HG03457 (cell line): Measurements from ENCODE around the gene GPR107.
A peak's percentile ranks its signal among the peaks of the same experiment; 100 is the strongest.
"Not testable (repeated sequence)": the region's sequence is repeated elsewhere in the genome, so short reads cannot be mapped to it uniquely, and the experiment has no call there.

Experiments
- ATAC-seq: cut with Tn5 transposase; IDR thresholded peaks from one replicate; pipeline ENCODE4 v1.9.1; 2021; ENCODE audit warnings: moderate number of reproducible peaks; ENCODE audit not compliant: unreplicated experiment

GPR107 gene

DNA sequence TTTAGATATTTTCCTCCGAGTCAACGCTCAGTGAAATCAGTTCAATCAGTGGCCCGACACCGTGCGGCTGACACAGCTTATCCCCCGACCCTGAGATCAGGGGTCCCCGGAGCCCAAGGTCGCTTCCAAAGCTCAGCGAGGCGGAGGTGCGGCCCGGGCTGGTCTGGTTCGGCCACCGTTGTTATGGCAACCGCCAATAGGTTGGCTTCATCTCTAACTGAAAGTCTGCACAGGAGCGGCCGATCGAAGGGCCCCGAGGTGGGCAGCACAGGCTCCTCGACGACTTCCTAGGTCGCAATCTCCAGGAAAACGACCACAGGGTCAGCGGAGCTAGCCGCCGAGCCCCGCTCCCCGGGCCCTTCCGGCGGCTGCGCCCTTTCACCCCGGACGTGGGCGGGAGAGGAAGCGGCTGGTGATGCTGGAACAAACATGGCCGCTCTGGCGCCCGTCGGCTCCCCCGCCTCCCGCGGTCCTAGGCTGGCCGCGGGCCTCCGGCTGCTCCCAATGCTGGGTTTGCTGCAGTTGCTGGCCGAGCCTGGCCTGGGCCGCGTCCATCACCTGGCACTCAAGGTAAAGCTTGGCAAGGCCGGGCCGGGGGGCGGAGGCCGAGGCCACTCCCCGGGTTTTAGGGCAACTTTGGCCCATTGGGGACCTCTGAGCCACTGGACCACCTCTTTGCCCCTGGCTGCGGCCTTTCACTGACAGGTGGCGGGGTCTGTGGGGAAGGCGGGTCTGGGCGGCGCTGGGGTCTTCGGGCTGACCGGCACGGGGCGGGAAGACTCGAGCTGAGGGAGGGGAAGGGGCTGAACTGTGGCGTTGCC lies at the start of gene GPR107:
Gene GPR107, plus strand, starts transcription at position 403 of the 821 bp plus-strand sequence. Its CDS starts 27 bp downstream, at position 430.
- ATAC-seq: peak; percentile 65

DNA sequence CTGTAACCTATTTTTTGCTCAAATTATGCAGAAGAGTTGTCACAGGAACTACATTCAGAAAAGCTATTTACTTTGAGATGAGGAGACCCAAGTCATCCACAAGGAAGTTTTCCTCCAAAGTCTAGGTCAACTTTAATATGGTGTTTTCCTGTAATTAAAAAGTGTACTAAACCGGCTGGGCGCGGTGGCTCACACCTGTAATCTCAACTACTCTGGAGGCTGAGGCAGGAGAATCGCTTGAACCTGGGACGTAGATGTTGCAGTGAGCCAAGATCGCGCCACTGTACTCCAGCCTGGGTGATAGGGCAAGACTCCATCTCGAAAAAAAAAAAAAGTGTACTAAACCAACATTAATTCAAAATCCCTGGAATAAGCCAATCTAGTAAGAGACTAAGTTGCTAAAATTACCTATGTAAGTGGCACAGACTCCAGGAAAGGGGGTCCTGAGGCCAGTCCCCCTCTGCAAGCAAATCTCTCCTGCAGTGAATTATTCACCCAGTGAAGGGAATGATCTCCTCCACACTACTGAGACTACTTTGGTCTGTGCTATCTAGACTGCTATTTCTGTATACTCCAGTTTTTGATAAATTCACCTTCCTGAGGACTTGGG lies 49.7 kb upstream of the GPR107 start:
- no peak for ATAC-seq

DNA sequence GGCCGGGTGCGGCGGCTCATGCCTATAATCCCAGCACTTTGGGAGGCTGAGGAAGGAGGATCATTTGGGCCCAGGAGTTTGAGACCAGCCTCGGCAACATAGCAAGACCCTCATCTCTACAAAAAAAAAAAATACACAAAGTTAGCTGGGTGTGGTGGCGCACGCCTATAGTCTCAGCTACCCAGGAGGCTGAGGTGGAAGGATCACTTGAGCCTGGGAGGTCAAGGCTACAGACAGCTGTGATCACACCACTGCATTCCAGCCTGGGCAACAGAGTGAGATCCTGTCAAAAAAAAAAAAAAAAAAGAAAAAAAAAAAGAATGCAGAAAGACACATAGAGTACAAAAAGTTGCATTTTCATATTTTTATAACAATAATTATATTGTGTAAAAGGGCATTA lies 46.8 kb upstream of the GPR107 start:
- ATAC-seq: not testable (repeated sequence)

DNA sequence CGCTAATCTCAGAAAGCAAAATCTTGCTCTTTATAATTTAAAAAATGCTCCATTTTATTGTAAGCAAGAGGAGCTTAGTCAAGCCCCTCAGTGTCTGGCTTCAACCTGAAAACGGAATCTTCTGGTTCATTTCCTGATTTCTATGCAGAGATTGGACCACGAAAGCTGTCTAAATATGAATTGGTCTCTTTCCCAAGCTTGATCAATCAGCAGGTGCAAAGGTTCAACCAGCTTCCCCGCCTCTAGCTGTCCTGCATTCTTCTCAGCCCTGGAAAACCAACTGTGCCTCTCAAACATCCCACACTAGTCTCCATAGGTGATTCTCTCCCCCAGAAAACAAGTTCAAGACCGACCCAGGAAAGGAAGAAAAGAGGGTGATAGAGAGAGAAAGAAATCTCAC lies 45.2 kb upstream of the GPR107 start:
- no peak for ATAC-seq

DNA sequence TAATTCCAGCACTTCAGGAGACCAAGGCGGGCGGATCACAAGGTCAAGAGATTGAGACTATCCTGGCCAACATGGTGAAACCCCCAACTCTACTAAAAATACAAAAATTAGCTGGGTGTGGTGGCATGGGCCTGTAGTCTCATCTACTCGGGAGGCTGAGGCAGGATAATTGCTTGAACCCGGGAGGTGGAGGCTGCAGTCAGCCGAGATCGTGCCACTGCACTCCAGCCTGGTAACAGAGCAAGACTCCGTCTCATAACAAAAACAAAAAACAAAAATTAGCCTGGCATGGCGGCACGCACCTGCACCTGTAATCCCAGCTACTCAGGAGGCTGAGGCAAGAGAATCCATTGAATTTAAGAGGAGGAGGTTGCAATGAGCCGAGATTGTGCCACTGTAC lies 44.2 kb upstream of the GPR107 start:
- not testable (repeated sequence) for ATAC-seq

DNA sequence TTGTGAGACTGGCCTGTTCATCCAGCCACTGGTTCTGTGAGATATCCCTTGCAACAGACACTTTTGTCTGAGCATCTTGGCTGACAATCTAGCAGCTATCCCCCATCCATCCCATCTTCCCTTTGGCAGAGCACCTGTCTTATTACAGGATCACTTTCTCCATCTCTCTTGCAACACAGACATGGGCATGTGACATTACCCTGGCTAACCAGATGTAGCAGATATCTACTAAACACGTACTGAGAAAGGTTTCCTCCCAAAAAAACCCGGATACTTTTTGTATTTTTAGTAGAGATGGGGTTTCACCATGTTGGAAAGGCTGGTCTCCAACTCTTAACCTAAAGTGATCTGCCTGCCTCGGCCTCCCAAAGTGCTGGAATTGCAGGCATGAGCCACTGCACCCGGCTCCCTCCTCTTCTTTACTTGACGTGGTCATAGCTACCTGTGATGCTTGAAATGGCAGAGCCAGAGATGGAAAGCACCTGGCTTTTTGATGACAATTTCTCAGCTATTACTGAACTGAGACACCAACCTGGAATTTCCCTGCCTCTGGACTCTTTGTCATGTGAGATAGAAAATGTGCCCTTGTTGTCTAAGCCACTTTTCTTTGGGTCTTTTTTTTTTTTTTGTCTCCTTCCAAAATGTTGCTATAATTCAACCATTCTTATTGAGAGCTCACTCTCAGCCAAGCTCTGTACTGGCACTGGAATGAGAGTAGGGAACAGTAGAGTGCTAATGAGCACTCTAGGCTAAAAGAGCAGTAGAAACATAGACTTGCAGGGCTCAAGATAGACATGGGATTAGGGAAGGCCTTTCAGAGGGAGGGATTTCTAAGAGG lies 43.3 kb upstream of the GPR107 start:
- ATAC-seq: no peak

DNA sequence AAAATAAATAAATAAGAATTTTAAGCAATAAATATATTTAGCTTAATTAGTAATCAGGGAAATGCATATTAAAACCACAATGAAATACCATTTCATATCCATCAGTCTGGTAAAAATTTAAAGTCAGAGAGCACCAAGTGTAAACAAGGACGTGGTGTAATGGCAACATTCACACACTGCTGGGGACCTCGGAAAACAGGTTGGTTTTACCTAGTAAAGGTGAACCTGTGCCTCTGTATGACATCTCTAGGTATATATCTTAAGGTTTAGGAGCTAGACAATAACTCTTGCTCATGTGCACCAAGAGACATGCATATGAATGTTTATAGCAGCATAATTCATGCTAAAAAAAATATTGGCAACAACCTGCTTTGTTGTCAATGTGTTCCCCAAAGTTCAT lies 40.4 kb upstream of the GPR107 start:
- no peak for ATAC-seq

DNA sequence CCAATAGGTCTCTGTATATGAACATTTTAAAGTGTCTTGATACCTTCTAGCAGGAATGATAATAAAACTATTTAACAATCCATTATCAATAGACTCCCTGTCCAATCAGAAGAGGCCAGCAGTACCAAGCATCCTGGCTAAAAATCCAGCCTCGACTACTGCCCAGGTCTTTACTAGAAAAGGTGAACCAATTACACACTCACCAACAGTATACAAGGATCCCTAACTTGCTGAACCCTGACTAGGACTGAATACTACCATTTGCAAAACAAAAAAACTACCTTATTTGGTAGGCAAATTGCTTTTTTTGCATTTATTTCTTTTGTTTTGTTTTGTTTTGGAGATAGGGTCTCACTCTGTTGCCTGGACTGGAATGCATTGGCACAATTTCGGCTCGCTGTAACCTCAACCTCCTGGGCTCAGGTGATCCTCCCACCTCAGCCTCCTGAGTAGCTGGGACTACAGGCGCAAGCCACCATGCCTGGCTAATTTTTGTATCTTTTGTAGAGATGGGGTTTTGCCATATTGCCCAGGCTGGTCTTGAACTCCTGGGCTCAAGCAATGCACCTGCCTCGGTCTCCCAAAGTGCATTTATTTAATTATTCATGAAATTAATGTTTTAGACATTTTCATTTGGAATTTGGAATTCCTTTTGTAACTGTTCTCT lies 38.2 kb upstream of the GPR107 start:
- ATAC-seq: no peak

DNA sequence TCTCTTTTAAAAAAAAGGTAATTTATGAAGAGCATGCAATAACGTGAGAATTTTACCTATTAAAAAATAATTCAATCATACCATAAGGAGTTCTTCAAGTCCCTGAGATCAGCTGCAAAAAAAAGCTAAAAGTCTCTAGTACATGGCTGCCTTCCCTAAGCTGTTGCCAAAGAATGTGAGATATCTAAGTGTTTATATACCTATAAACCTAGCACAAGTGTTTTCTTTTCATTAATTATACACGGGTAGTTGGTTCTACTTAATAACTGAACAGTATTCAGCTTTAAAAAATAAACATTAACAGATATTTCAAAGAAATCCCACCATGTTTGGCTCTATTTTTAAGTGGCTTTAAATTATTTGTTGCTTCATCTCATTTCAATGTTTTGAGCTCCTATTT lies 36.6 kb upstream of the GPR107 start:
- no peak for ATAC-seq

DNA sequence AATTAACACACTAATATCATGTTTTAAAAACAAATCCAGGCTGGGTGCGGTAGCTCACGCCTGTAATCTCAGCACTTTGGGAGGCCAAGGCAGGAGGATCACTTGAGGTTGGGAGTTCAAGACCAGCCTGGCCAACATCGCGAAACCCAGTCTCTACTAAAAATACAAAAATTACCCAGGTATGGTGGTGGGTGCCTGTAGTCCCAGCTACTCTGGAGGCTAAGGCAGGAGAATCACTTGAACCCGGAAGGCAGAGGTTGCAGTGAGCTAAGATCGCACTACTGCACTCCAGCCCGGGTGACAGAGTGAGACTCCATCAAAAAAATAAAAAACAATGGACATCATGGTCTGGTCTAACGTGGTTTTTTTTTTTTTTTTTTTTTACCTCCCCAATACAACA lies 36.2 kb upstream of the GPR107 start:
- ATAC-seq: not testable (repeated sequence)

DNA sequence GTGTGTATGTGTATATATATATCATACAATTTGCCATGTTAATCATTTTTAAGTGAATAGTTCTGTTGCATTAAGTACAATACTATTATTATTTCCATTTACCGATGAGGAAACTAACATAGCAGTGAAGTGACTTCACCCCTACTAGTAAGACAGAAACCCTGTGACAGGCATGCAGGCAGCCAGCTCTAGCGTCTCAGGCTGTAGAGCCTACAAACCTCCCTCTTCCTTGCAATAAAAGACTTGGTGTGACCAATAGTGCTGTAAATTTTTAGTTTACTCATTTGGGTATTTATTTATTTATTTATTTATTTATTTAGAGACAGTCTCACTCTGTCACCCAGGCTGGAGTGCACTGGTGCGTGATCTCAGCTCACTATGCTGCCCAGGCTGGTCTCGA lies 35.4 kb upstream of the GPR107 start:
- no peak for ATAC-seq

DNA sequence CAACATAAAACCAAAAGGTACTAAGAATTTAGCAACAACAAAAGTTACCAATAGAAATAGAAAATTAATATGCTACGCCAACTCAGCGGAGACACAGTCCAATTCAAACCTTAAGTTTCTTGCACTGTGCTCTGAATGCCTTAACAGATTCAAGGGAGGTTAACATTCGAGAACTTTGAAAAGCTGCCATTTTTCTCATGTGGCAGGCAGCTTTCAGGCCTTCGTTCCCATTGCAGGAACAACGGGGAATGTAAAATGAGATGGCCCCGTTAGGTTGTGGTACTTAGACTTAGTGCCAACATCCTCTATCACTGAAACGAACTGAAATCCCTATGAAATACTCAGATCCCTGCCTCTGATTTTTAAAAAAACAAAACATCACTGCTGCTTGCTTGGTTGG lies 33.1 kb upstream of the GPR107 start:
- no peak for ATAC-seq

DNA sequence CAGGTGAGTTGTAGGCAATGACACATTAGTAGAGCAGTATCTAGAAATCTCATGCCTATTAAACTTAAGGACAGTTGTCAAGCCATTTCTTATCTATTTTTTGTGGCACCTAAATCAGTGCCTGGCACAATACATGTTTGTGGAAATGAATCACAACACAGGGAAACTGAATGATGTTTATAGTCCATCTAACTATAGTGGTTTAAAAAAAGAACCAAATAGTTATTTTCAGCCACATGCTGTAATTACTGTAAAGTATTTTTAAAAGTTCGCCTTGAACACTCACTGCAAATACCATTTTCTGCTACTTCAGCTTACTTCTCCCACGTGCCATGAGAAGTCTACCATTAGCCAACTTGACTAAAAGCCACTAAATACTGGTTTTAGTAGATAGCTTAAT lies 32.6 kb upstream of the GPR107 start:
- ATAC-seq: no peak

DNA sequence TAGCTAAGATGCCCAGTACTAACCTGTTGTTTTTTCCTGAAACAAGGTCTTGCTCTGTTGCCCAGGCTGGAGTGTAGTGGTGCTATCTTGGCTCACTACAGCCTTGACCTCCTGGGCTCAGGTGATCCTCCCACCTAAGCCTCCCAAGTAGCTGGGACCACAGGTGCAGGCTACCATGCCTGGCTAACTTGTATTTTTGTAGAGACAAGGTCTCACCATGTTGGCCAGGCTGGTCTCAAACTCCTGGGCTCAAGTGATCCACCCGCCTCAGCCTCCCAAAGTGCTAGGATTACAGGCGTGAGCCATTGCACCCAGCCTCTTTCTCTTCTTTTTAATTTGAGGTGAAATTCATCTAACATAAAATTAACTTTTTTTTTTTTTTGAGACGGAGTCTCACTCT lies 31.9 kb upstream of the GPR107 start:
- ATAC-seq: not testable (repeated sequence)

DNA sequence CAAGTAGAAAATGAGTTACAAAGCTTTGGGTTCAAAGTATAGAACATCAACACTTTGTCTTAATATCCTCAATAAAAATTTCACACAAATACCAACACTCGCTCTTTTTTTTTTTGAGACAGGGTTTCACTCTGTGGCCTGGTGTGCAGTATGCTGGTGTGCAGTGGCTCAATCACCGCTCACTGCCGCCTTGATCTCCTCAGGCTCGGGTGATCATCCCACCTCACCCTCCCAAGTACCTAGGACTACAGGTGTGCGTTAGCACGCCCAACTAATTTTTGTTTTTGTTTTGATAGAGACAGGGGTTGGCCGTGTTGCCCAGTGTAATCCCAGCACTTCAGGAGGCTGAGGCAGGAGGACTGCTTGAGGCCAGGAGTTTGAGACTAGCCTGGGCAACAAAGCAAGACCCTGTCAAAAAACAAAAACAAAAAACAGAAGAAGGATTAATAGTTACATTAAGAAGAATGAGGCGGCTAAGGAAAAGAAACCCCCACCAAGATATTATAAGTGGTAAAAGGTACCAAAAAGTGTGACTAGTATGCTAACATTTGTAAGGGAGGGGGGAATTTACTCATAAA lies 31.1 kb upstream of the GPR107 start:
- ATAC-seq: no peak

DNA sequence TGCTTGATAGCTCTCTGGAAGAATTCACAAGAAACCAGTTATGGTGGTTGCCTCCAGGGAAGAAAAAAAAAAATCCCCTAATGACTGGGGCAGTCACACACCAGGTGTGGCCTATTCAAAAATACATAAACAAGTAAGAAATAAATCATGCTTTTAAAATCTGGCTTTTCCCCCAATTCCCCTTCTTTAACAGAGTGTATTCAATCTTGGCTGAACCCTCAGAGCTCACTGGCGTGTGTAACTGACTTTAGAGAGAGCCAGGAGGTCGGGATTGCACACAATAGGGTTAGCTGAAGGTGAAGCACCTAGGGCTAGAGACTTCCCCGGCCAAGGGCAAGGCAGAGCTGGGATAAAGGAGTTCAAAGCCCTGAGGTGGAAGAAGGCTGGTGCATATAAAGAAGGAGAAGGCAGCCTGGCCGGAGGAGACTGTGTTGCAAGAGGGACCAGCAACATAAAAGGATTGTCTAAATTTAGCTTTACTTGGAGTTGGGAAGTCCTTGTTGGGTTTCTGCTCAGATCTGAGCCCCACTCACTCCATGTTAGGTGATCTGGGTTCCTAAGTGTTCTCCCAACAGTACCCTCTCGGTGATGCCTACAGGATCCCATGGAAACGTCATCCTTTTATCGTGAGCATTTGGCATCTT lies 30.4 kb upstream of the GPR107 start:
- ATAC-seq: peak; percentile 32

DNA sequence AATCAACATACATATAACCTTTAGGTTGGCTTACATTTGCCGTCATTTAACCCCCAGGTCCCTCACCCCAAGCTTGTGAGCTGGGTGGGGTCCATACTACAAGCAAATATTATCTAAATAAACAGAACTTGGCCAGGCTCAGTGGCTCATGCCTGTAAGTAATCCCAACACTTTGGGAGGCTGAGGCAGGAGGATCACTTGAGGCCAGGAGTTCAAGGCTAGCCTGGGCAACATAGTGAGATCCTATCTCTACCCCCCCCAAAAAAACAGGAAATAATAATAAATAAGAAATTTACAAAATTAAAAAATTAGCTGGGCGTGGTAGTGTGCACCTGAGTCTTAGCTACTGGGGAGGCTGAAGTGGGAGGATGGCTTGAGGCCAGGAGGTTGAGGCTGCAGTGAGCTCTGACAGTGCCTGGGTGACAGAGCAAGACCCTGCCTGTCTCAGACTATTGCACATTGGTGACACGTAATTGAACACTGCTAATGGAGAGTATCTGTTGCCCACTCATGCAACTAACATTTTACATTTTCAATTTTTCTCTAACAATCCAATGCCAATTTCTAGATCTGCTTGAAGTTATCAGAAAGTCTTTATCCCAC lies 29.6 kb upstream of the GPR107 start:
- no peak for ATAC-seq

DNA sequence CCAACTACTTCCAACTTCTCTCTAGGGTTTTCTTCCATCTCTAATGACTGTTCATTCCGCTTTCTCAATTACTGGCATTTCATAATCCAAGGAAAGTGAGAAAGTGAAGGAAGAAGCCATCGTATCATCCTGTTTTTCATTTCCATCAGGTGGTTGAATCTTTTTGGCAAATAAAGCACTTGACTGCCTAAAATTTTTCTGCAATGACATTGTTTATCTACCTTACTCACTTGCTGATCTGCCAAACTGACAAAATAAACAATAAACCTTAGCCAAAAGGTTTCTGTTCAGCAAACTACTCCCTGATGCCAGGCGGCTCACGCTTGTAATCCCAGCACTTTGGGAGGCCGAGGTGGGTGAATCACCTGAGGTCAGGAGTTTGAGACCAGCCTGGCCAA lies 29.1 kb upstream of the GPR107 start:
- ATAC-seq: no peak

DNA sequence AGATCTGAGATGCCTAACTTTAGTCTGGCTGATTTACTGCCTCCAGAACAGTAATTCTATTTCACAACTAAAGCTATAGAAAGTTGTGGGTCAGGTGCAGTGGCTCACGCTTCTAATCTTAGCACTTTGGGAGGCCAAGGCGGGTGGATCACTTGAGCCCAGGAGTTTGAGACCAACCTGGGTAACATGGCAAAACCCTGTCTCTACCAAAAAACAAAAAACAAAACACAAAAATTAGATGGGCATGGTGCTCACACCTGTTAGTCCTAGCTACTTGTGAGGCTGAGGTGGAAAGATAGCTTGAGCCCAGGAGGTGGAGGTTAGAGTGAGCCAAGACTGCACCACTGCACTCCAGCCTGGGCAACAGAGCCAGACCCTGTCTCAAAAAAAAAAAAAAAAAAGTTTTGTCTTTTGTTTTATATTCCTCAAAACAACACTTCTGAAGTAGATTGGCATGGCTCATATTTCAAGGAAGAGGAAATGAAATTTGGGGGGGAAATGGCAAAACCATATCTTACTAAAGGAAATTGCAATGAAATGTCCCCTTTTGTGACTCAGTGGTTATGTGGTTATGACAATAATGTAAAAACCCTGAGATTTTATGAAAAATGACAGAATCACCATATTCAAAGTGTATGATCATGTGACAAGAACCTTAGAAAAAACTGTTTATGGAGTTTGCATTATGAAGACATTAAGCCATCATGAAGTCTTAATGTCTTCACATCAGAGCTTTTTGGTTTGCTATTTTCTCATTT lies 26.9 kb upstream of the GPR107 start:
- no peak for ATAC-seq
